Keratinocyte (primary cell): ENCODE data around the gene SLC27A3.

Experiments
- EZH2 ChIP-seq: IDR thresholded peaks from one replicate; pipeline ENCODE4 v1.6.1; 2012; ENCODE audit warnings: inconsistent platforms, mild to moderate bottlenecking, low read length, moderate library complexity
- TF ChIP-seq, protein P1 (sequence below), 3 experiments: IDR thresholded peaks in 1 of 3; conservative IDR thresholded peaks in 1 of 3; optimal IDR thresholded peaks in 1 of 3; 2 replicates in 2 of 3; 3 replicates in 1 of 3; pipeline versions ENCODE3 to v1.5.1; 2011; ENCODE audit warnings: low read length in 3 of 3, mild to moderate bottlenecking in 3 of 3, moderate library complexity in 2 of 3, control low read depth in 1 of 3, inconsistent platforms in 1 of 3; ENCODE audit not compliant: insufficient read depth in 2 of 3; ENCODE audit errors: extremely low read depth in 1 of 3

DNA sequence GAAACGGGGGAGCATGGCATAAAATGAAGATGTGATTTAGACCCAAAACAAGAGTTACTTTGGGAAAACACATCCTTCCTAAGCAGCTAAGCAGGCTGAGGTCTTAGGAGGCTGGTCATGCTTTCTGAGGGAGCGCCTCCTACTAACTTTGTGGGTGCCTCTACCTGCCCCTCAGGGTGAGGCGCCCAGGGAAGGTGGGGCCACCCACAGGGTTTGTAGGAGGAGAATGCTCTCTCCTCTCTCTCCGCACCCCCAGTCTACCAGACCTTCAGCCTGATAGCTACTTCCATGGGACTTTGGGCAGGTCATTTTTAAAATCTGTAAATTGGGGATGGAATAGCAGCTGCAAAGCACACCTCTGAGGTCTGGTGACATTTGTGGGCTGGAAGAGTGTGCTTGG, 23.8 kb downstream of the SLC27A3 start:
- TF ChIP-seq, protein P1, sequence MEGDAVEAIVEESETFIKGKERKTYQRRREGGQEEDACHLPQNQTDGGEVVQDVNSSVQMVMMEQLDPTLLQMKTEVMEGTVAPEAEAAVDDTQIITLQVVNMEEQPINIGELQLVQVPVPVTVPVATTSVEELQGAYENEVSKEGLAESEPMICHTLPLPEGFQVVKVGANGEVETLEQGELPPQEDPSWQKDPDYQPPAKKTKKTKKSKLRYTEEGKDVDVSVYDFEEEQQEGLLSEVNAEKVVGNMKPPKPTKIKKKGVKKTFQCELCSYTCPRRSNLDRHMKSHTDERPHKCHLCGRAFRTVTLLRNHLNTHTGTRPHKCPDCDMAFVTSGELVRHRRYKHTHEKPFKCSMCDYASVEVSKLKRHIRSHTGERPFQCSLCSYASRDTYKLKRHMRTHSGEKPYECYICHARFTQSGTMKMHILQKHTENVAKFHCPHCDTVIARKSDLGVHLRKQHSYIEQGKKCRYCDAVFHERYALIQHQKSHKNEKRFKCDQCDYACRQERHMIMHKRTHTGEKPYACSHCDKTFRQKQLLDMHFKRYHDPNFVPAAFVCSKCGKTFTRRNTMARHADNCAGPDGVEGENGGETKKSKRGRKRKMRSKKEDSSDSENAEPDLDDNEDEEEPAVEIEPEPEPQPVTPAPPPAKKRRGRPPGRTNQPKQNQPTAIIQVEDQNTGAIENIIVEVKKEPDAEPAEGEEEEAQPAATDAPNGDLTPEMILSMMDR (optimal IDR thresholded peaks at IDR 0.05 in 1 of 3, IDR thresholded peaks at IDR 0.05 in 1 of 3, conservative IDR thresholded peaks at IDR 0.05 in 1 of 3; ENCODE audit: extremely low read depth in 1 of 3, insufficient read depth in 2 of 3, low read length in 3 of 3): no peak
- no peak for TF ChIP-seq EZH2
